Left lung (tissue), 10 donors: ENCODE results near the gene SUSD3. TPM values are rescaled to one million over a fixed set of nuclear protein-coding genes. Genes with fewer than 3 reads are reported as not detected.

Experiments used
- ATAC-seq: fragments of 200-7000 bp; cut with Tn5 transposase; one replicate; pipeline ENCODE4 v1.9.1; 2020; ENCODE audit warnings: moderate library complexity
- DNase-seq, 4 donors: peaks; one replicate each; pipeline ENCODE4 v3.0.0-alpha.2; 2013 to 2020
- H3K27ac ChIP-seq, 2 donors: fragments of 200-600 bp; sonication (generic) in 1 of 2; one replicate each; pipeline versions ENCODE4 v1.5.0 to v1.8.0; 2020 to 2021
- H3K27me3 ChIP-seq, 2 donors: fragments of 200-600 bp; sonication (generic) in 1 of 2; one replicate each; pipeline versions ENCODE4 v1.5.0 to v1.8.0; 2020 to 2021
- H3K36me3 ChIP-seq, 2 donors: fragments of 200-600 bp; sonication (generic) in 1 of 2; one replicate each; pipeline versions ENCODE4 v1.5.0 to v1.8.0; 2020 to 2021
- H3K4me1 ChIP-seq, 2 donors: fragments of 200-600 bp; one replicate each; pipeline ENCODE4 v1.8.0; 2021
- H3K4me3 ChIP-seq, 2 donors: fragments of 200-600 bp; sonication (generic) in 1 of 2; one replicate each; pipeline versions ENCODE4 v1.5.0 to v1.8.0; 2020 to 2021; ENCODE audit warnings: mild to moderate bottlenecking in 1 of 2
- H3K9me3 ChIP-seq, 2 donors: fragments of 200-600 bp; sonication (generic) in 1 of 2; one replicate each; pipeline versions ENCODE4 v1.5.0 to v1.8.0; 2020 to 2021
- CTCF ChIP-seq, 2 donors: fragments of 200-600 bp; sonication (generic) in 1 of 2; IDR thresholded peaks; one replicate each; pipeline versions ENCODE4 v1.5.0 to v1.8.0; 2021; ENCODE audit warnings: antibody characterized with exemption in 2 of 2
- intact Hi-C, 2 donors: fragments of 100-400 bp; cut with DNase I; formaldehyde crosslinking; loops; one replicate each; pipeline versions ENCODE4 v1.11.2 to v1.14.2; 2022
- polyA plus RNA-seq, 6 donors: library from polyadenylated mRNA; unstranded; fragments of 120-200 nt; gene quantifications; one replicate each; pipeline ENCODE4 v1.2.1, GENCODE V29; 2013; ENCODE audit not compliant: insufficient read length in 6 of 6
- total RNA-seq, 2 donors: library from RNA; stranded (reverse); fragmentation: NEBNext Ultra II Directional; extraction: Animal tissue kit (Norgen Biotek cat#: 25700); gene quantifications; one replicate each; pipeline ENCODE4 v1.2.1, GENCODE V29; 2021
- donor health status: DM: no; HTN: yes; CAD: no.
- donor health status: DM: no; HTN: no; CAD: no.

The SUSD3 gene
- total and polyA plus RNA-seq, 8 donors: 2.6 to 12.1 (median 5.3) TPM

GRCh38 chr9:93112116-93112863 lies 53.8 kb downstream of the SUSD3 start:
- Histone ChIP-seq H3K4me3 (peak overlapping the region in 1 of 2 donors; percentile 11), H3K27me3 (no peaks in the 10 kb centered on the region), H3K4me1 (peaks cover 0 to 88% of the 10 kb centered on the region in 2 donors), H3K36me3 (peaks cover 0 to 57% of the 10 kb centered on the region in 2 donors), H3K9me3 (no peaks in the 10 kb centered on the region), H3K27ac (peak overlapping the region in 1 of 2 donors; percentile 90)
- intact Hi-C loops: no loop called here
- no peak for TF ChIP-seq CTCF (IDR thresholded peaks at IDR 0.05)
- ATAC-seq (no peak), DNase-seq (peak in 2 of 4 donors; percentile 48 to 81)

GRCh38 chr9:93112864-93113389 lies 54.4 kb downstream of the SUSD3 start:
- Histone ChIP-seq H3K27me3 (no peaks in the 10 kb centered on the region), H3K4me3 (no peak overlapping the region), H3K9me3 (no peaks in the 10 kb centered on the region), H3K27ac (peak overlapping the region in 1 of 2 donors; percentile 90), H3K36me3 (peaks cover 0 to 51% of the 10 kb centered on the region in 2 donors), H3K4me1 (peaks cover 0 to 88% of the 10 kb centered on the region in 2 donors)
- peak in 2 of 4 donors; percentile 35 to 66 for DNase-seq
- no peak for TF ChIP-seq CTCF (IDR thresholded peaks at IDR 0.05)
- ATAC-seq: no peak
- intact Hi-C loops: no loop called here

GRCh38 chr9:93114169-93114983 lies 55.9 kb downstream of the SUSD3 start:
- Histone ChIP-seq H3K27me3 (no peaks in the 10 kb centered on the region), H3K9me3 (no peaks in the 10 kb centered on the region), H3K4me3 (no peak overlapping the region), H3K36me3 (peaks cover 0 to 40% of the 10 kb centered on the region in 2 donors), H3K27ac (peak overlapping the region in 1 of 2 donors; percentile 83), H3K4me1 (peaks cover under 1 to 88% of the 10 kb centered on the region in 2 donors)
- DNase-seq (peak in 2 of 4 donors; percentile 36 to 85), ATAC-seq (no peak)
- intact Hi-C loops: no loop called here
- no peak for TF ChIP-seq CTCF (IDR thresholded peaks at IDR 0.05)

GRCh38 chr9:93114984-93115335 lies 56.5 kb downstream of the SUSD3 start:
- ATAC-seq: no peak
- intact Hi-C loops: no loop called here
- TF ChIP-seq CTCF (IDR thresholded peaks at IDR 0.05): no peak
- no peak overlapping the region for H3K4me3 ChIP-seq
- H3K27ac ChIP-seq: peak overlapping the region in 1 of 2 donors; percentile 83
- H3K27me3 ChIP-seq: no peaks in the 10 kb centered on the region
- peaks cover 7 to 88% of the 10 kb centered on the region in 2 donors for H3K4me1 ChIP-seq
- no peak for DNase-seq
- H3K9me3 ChIP-seq: no peaks in the 10 kb centered on the region
- peaks cover 0 to 40% of the 10 kb centered on the region in 2 donors for H3K36me3 ChIP-seq
